GM18951 (cell line): Measurements from ENCODE around the gene SUV39H2.
A peak's percentile ranks its signal among the peaks of the same experiment; 100 is the strongest.

ENCODE experiments used
- POLR2A ChIP-seq: IDR thresholded peaks from 4 replicates; pipeline ENCODE4 v1.6.1; 2011; ENCODE audit warnings: mild to moderate bottlenecking; ENCODE audit not compliant: insufficient read length, insufficient read depth; ENCODE audit errors: extremely low read depth
- in situ Hi-C: fragments of 300-500 bp; cut with MboI; formaldehyde crosslinking; loops from one replicate; pipeline ENCODE4 v1.12.0; 2022; ENCODE audit warnings: low sequenced_read_pairs, mixed read lengths, inconsistent platforms; ENCODE audit not compliant: unreplicated experiment

The SUV39H2 gene, protein sequence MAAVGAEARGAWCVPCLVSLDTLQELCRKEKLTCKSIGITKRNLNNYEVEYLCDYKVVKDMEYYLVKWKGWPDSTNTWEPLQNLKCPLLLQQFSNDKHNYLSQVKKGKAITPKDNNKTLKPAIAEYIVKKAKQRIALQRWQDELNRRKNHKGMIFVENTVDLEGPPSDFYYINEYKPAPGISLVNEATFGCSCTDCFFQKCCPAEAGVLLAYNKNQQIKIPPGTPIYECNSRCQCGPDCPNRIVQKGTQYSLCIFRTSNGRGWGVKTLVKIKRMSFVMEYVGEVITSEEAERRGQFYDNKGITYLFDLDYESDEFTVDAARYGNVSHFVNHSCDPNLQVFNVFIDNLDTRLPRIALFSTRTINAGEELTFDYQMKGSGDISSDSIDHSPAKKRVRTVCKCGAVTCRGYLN

DNA sequence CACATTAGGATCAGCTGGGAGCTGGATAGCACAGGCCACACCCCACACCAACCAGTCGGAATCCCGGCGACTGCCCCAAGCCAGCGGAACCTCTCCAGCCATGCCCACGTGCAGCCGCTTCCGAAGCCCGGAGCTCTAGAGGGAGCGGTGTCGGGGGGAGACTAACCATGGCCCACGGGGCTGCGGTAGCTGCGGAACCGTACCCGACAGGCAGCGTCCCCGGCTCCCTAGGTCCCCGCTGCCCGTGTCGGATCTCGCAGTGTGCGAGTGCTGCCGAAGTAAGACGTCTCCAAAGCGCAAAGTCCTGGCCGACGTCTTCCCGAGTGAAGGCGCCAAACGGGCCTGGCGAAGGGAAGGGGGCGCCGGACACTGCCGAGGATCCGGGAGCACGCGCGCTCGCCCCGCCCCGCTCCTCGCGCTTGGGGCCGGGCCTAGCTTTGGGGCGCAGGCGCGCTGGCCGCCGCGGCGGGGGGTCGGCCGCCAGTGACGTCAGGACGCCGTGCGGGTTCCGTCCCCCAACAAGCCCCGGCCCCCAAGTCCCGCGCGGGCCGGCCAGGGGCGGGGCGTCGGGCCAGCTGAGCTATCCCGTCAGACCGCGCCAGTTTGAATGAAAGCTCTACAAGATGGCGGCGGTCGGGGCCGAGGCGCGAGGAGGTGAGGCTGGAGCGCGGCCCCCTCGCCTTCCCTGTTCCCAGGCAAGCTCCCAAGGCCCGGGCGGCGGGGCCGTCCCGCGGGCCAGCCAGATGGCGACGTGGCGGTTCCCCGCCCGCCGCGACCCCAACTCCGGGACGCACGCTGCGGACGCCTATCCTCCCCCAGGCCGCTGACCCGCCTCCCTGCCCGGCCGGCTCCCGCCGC, at the start of gene SUV39H2:
Gene SUV39H2, plus strand, starts transcription at position 601 of the 858 bp plus-strand sequence. Its CDS starts 23 bp downstream, at position 624.
- in situ Hi-C loops = no loop called here

DNA sequence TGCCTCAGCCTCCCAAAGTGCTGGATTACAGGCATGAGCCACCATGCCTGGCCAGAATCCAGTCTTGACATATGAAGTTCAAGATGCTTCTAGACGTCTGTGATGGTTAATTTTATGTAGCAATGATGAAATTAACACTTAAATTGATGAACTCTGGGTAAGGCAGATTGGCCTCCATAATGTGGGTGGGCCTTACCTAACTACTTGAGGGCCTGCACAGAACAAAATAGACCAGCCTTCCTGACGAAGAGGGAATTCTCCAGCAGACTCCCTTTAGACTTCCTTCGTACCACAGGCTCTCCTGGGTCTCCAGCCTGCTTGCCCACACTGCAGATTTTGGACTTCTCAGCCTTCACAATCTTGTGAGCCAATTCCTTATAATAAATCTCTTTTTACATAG, 45.6 kb upstream of the SUV39H2 start:
- in situ Hi-C loops = no loop called here
- no peak for TF ChIP-seq POLR2A

More for the DNA sequence above, at the start of gene SUV39H2:
- TF ChIP-seq POLR2A = peak; percentile 84

DNA sequence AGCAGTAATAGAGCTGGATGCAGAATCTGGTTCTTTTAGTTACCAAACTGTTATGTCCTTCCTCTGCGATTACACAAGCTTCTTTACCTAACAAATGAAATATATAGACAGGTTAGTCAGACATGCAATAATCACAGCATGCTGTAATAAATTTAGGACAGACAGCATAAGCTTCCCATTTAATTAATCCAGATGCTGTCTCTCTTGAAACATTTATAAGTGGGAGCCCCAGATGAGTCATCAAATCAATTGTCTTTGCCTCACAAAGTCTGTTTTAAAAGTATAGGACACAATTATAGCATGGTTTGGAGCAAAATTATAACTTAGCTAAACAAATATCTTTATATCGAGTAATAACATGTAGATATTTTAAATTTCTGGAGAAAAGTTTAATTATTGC, 42.5 kb upstream of the SUV39H2 start:
- TF ChIP-seq POLR2A = no peak
- in situ Hi-C loops = no loop called here

DNA sequence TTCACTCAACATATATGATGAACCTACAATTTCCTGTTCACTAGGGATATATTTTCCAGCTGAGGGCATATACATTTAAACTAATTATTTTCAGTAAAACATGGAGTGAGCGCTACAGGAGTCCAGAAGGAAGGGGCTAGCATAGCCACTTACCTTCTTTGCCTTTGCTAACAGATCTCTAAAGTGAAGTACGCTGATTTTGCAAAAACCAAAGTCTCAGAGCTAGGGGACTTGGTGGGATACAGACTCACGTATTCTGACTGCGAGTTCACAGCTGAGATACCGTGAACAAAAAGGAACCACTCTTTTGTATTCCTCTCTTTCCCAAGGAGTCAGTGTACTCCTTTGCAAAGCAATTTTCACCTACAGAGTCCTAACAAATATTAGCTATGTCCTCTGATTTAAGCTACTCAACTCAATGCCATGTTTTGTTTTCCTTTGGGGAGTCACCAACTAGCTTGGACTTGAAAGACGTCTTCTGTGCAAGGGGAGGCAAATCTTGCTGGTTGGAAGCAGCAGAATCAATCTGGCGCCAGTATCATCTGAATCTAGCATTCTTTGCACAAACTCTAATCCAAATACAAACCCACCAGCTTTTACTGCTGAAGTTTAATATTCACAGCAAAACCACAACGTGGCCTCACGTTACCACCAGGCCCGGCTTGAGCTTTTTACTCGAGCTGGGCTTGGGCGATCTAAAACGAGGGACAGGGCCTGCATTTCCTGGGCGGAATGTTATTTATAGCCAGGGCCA, 41.5 kb upstream of the SUV39H2 start:
- TF ChIP-seq POLR2A = no peak
- in situ Hi-C loops = no loop called here

DNA sequence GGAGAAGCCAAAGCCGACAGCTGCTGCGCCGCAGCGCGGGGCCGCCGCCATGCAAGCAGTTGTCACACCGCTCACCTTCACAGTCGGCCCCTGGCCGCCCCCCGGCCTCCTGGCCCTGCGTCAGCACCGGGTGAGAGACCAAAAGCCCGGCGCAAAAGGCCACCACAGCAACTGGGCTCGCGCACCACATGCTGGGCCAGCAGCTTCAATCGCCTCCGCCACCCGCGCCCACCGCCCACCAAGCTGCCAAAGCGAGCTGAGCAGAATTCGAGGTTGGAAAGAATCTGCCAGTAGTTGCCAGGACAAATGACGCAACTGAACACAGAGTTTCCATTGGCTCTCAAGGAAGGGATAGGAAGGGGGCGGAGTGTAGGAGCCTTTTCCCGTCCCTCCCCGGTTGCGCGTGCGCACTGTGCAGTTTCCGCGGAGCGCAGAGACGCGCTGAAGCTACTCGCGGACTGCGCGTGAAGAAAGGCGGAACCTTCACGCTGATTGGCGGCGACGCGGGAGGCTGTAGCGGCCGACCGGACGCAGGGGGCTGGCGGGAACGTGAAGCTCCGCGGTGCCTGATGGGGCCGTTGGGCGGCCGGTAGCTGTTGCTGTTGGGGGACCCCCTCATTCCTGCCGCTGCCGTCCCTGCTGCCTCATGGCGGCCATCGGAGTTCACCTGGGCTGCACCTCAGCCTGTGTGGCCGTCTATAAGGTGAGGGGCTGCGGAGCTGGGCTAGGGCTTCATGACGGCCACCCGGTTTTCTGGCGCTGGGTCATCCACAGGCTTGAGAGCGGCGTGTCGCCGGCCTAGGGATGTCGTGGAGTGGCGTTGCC, 40.7 kb upstream of the SUV39H2 start, which contains the start of the genes CDNF, HSPA14 and MSANTD7:
Gene CDNF, minus strand, starts transcription at position 281 of the 825 bp plus-strand sequence. Its CDS starts 91 bp downstream, at position 190.
Gene HSPA14, plus strand, starts transcription at position 550 of the 825 bp plus-strand sequence. Its CDS starts 97 bp downstream, at position 647.
Gene MSANTD7, plus strand, starts transcription at position 550 of the 825 bp plus-strand sequence. CDS start 3,979 bp downstream, outside the sequence.
- TF ChIP-seq POLR2A = peak; percentile 91
- in situ Hi-C loops = no loop called here

DNA sequence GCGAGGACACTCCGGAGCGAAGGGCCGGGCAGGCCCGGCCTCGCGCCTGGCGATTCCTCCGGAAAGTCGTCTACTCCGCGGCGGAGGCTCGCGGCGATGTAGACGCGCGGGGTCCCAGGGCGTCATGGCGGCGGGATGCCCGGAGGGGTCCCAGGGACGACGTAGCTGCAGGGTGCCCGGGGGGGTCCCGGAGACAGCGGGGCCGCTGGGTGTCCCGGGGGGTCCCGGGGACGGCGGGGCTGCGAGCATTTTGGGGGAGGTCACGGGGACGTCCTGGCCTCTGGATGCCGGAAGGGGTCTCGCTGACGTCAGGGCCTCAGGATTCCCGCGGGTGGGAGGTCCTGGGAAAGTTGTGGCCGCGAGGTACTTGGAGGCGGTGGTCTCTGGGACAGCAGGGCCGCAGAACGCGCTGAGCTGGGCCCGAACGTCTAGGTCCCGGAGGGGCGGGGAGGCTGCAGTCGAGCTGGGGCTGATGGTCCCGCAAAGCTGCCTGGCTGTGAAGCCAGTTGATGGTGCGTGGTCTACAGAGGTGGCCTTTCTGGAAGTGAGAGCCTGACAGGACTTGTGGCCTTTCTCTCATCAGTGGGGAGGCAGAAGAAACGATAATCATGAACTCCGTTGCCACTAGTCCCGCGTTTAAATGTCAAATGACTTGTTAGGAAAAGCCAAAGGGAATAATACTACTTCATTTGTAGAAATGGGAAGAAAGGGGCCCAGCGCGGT, 39.9 kb upstream of the SUV39H2 start:
- TF ChIP-seq POLR2A = no peak
- in situ Hi-C loops = no loop called here

DNA sequence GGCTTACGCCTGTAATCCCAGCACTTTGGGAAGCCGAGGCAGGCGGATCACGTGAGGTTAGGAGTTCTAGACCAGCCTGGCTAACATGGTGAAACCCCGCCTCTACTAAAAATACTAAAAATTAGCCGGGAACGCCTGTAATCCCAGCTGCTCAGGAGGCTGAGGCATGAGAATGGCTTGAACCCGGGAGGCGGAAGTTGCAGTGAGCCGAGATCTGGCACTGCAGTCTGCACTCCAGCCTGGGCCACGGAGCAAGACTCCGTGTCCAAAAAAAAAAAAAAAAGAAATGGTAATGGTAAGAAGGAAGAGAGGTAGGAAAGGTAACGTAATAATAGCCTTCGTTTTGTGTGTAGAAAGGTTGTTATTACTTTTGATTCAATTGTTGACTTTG, 39.4 kb upstream of the SUV39H2 start:
- in situ Hi-C loops = no loop called here
- TF ChIP-seq POLR2A = no peak

DNA sequence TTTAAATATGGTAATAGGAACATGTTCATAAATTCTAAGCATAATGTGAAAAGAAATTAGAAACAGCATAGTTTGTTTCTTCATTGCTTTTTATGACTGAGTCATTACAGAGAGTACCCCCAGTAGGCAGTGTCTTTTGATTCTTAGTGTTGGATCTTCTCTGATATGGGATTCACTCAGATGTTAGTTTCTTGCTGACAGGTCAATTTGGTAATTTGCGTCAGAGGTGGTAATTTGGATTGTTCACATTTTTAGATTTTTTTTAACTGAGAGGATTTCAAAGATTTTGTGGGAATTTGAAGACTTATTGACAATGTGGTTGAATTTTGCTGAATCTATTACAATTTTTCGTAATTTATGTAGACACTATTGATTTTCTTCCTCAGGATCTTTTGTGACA, 38.5 kb upstream of the SUV39H2 start:
- no peak for TF ChIP-seq POLR2A
- in situ Hi-C loops = no loop called here

DNA sequence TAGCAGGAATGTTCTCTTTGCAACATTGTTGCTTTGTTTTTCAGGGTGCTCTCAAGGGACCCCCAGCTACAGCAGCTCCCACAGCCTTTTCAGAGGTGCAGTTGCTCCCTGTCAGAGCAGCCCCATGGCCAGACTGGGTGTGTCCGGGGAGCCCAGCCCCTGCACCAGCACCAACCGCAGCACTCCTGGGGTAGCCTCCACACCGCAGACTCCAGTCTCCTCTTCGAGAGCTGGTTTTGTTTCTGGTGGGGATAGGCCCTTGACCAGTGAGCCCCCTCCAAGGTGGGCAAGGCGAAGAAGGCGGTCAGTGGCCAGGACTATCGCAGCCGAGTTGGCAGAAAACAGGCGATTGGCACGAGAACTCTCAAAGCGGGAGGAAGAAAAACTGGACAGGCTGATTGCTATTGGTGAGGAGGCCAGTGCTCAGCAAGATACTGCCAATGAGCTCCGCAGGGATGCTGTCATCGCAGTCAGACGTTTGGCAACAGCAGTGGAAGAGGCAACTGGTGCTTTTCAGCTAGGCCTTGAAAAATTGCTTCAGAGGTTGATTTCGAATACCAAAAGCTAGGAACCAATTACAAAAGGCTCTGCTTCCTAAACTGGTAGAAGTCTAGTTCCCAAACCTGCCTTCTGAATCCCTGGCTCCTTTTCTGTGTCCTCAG, 35.2 kb upstream of the SUV39H2 start:
- in situ Hi-C loops = no loop called here
- no peak for TF ChIP-seq POLR2A

DNA sequence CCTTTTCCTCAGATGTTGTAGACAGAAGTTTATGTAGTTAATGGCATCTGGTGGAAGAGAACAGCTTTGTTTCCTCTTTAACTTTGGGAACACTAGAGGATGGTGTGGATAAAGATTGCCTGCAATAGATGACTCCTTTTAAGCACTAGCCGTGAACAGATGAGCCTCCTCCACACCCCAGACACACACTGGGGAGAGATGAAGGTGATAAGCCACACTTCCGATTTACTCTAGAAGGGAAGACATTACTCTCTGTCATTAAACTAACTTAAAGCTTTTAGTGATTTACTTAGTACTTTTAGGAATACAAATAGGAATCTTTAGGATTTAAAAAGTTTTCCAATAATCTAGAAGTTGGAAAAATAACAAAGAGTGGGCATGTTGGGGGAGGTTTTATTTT, 33.7 kb upstream of the SUV39H2 start:
- no peak for TF ChIP-seq POLR2A
- in situ Hi-C loops = no loop called here

DNA sequence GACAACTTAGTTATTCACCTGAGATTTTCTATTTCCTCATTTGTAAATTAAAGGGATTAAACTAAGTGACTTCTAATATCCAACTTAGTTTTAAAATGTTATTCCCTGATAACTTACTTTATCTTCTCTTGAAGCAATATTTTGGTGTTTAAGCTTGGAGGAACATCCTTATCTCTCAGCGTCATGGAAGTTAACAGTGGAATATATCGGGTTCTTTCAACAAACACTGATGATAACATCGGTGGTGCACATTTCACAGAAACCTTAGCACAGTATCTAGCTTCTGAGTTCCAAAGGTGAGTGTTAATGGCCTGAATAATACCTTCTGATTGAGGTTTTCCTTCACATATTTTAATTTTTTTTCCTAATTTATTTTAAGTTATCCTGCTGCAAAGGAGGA, 26.4 kb upstream of the SUV39H2 start:
- no peak for TF ChIP-seq POLR2A

More for the DNA sequence above, 26.4 kb upstream of the SUV39H2 start:
- in situ Hi-C loops = no loop called here
